Ramos (cell line): ENCODE results near the gene STX11.
"Not testable (repeated sequence)": the region's sequence is repeated elsewhere in the genome, so short reads cannot be mapped to it uniquely, and the experiment has no call there.

Experiments used
- in situ Hi-C: fragments of 300-500 bp; cut with MboI; formaldehyde crosslinking; loops from one replicate; pipeline ENCODE4 v1.14.3; 2022; ENCODE audit warnings: low sequenced_read_pairs; ENCODE audit not compliant: unreplicated experiment

Gene STX11

GRCh38 chr6:144149894-144150709 lies at the start of gene STX11:
Gene STX11 (plus strand): TSS chr6:144150517. CDS start chr6:144186628, 36,111 bp downstream.
- in situ Hi-C loops = no loop called here

DNA sequence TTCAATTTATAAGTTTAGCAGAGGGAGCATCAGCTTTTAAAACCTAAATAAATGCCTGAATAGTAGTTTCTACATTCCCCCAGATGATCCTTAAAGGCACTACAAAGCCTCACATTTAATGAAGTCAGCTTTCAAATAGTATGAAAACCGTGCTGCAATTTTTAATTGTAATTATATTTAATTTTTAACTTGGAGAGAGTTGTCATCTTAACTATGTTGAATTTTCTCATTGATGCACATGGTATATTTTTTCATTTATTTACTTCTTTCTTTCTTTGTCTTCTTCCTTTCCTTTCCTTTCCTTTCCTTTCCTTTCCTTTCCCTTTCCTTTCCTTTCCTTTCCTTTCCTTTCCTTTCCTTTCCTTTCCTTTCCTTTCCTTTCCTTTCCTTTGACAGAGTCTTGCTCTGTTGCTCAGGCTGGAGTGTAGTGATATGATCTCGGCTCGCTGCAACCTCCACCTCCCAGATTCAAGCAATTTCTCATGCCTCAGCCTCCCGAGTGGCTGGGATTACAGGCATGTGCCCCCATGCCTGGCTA lies 47.2 kb upstream of the STX11 start:
- in situ Hi-C loops = loop anchor here (10.0 kb wide), 1 partner anchor 382 kb away; no protein-coding TSS in a partner anchor

DNA sequence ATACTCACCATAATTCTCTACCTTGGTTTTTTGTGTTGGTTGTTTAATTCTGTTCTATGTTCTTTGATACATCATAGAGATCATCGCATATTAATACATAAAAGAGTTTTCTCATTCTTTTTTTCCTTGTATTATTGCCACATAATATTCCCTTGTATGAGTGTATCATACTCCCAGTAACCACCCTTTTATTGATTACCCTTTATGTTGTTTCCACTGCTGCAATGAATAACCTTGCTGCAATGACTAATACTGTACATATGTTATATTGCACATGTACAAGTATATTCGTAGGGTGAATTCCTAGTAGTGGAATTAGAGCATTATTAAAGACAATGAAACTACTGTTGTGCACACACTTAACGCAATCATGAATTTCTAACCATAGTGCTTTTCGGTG lies 45.8 kb upstream of the STX11 start:
- in situ Hi-C loops = loop anchor here (10.0 kb wide), 1 partner anchor 380 kb away; no protein-coding TSS in a partner anchor

DNA sequence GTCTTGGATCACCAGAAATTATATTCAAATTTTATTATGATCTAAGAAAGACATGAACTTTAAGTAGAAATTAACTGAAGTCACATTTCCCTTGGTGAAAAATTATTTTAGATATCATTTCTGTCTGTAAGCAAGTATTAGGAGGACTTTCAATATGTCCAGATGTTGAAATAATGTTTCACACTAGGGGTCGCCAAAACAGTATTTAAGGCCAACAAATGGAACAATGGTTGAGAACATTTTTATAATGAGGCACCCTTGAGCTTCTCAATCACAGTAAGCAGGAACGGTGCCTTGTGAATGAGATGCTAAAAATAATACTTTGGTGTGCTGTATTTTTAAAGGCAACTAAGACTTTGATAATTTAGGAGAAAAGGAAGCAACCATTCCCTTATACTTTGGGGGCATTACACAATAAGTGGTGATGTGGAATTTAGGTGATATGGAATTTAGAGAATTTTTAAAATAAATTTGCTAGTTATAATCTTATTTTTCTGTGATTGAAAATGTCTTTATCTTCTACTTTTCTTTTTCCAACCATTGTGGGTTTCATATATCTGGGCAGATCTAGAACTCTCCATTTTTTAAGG lies 45.3 kb upstream of the STX11 start:
- in situ Hi-C loops = loop anchor here (10.0 kb wide), 1 partner anchor 380 kb away; no protein-coding TSS in a partner anchor

- in situ Hi-C loops = loop anchor here (10.0 kb wide), 1 partner anchor 379 kb away; no protein-coding TSS in a partner anchor
Measured at GRCh38 chr6:144106206-144106605, 44.1 kb upstream of the STX11 start.

- in situ Hi-C loops = no loop called here
Measured at GRCh38 chr6:144110210-144110609, 40.1 kb upstream of the STX11 start.

- in situ Hi-C loops = no loop called here
Measured at GRCh38 chr6:144113366-144113765, 37.0 kb upstream of the STX11 start.

GRCh38 chr6:144115219-144115618 lies 35.1 kb upstream of the STX11 start:
- in situ Hi-C loops = no loop called here

DNA sequence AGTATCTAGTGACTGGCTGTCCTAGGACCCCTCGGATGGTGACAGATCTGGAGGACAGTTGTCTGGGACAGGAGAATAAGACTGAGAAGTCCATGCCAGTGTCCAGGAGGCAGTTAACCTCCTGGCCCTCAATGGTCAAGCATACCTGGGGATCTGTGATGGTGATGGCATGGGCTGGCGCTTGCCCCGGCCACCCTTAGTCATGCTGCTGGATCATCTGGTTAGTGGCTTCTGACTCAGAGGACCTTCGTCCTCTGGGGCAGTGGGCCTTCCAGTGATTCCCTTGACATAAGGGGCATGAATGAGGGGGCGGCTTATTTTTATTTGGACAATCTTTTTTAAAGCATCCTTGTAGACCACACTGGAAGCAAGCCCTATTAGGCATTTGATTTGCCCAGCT lies 30.9 kb upstream of the STX11 start:
- in situ Hi-C loops = no loop called here

- in situ Hi-C loops = no loop called here
Measured at GRCh38 chr6:144122861-144123260, 27.5 kb upstream of the STX11 start.

DNA sequence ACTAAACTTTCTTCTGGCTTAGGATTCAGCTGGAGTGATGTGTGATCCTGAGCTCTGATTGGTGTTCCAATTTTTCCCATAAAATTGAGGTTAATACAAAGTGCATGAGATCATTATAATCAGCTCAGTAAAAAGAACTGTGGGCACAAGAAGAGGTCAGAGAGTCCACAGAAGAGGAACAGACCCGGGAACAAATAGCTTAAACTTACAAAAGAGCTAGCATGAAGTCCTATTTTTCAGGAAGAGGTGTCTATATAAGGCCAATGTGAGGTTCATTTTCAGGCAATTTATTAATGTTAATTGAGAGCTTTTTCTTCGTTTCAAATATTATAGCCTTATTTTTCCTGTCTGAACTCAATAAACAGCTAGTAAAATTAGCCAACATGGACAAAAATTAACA lies 26.9 kb upstream of the STX11 start:
- in situ Hi-C loops = no loop called here

GRCh38 chr6:144123836-144124235 lies 26.5 kb upstream of the STX11 start:
- in situ Hi-C loops = no loop called here

DNA sequence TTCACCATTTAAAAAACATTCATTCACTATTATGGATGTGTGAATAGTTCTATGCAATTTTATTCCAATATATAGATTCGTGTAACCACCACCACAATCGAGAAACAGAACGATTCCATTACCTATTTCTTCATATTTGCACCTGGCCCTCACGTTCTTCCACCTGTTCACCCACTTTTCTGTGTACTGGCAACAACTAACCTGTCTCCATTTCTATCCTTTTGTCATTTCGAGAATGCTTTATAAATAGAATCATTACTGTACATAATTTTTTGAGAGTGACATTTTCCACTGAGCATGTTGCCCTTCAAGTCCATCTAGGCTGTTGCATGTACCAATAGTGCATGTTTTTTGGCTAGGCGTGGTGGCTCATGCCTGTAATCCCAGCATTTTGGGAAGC lies 23.2 kb upstream of the STX11 start:
- in situ Hi-C loops = no loop called here

DNA sequence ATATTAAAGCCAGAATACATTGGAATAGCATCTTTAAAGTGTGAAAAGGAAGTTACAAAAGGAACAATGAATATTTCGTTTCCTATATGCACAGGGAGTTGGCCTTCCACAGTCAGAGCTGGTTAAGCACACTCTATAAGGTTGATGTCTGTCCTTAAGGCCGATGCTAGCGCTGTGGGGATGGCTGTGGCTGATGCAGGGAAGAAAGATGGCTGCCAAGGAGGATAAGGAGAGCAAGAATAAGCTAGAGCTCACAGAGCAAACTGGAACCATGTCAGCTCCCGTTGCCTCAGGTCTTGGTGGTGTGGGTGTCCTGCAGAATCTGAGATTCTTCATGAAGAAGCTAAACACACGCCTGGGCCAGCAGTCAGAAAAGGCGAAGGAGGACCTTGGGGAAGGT lies 20.8 kb upstream of the STX11 start:
- in situ Hi-C loops = no loop called here

DNA sequence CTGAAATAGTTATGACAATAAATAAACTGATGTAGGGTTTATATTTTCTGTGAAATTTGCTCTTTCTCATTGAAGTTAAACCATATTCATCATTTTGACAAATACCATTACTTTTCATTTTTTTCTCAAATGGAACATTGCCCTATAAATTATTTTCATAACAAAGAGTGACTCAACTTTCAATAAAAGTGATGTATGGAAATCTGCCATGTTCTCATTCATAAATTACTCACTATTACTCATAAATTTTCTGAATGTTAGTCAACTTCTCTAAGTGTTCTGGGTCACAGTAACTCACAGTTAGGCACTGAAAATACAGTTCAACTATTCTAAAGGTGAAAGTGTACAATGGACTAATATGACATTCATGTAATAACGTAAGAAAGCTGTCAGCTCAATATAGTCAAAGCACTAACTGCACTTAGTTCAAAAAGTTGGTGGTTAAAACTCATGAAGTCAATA lies 19.0 kb upstream of the STX11 start:
- in situ Hi-C loops = no loop called here

- in situ Hi-C loops = not testable (repeated sequence)
Measured at GRCh38 chr6:144132167-144132690, 18.1 kb upstream of the STX11 start.

- in situ Hi-C loops = no loop called here
Measured at GRCh38 chr6:144133225-144133821, 17.0 kb upstream of the STX11 start.

- in situ Hi-C loops = no loop called here
Measured at GRCh38 chr6:144134176-144134575, 16.1 kb upstream of the STX11 start.

DNA sequence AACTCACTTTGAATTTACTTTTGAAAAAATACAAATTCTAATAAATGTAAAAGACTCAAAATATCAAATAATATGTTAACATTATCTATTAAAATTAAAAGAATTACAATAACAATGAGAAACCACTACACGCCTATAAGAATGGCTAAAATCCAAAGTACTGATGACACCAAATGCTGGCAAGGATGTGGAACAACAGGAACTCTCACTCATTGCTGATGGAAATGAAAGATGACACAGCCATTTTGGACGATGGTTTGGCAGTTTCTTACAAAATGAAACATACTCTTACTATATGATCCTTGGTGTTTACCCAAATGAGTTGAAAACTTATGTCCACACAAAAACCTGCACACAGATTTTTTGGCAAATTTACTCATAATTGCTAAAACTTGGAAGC lies 15.6 kb upstream of the STX11 start:
- in situ Hi-C loops = no loop called here

GRCh38 chr6:144138542-144138941 lies 11.8 kb upstream of the STX11 start:
- in situ Hi-C loops = no loop called here

DNA sequence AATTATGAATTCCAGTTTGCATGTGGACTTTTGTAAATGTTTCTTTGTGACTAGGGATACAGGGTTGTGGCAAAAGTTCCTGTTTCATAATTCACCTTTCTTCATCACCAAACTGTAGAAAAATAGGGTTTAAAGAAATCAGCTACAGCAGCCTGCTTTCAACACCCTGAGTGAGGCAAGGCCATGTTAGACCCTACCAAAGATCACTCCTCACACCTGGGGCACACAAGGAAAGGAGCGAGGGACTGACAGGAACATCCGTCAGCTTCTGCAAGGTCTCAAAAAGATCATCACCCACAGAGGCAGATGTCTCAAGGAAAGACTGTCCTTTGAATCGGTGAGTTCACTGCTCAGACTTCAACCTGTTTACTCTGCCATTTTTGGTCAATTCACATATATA lies 10.5 kb upstream of the STX11 start:
- in situ Hi-C loops = no loop called here
